Measurements from ENCODE around the gene ANKRD6.
A peak's percentile ranks its signal among the peaks of the same experiment; 100 is the strongest.

ANKRD6 gene

GRCh38 chr6:89475634-89476033 lies 42.7 kb downstream of the ANKRD6 start:
- DNase-seq: peak; percentile 23

GRCh38 chr6:89479897-89480296 lies 46.9 kb downstream of the ANKRD6 start:
- no peak for DNase-seq

- no peak for DNase-seq
These were observed 48.7 kb downstream of the ANKRD6 start for GRCh38 chr6:89481695-89482094.

- DNase-seq: peak; percentile 3
These were observed 49.2 kb downstream of the ANKRD6 start for GRCh38 chr6:89482126-89482525.

GRCh38 chr6:89483111-89483720 lies 50.3 kb downstream of the ANKRD6 start:
- DNase-seq: no peak

GRCh38 chr6:89485320-89485719 lies 52.4 kb downstream of the ANKRD6 start:
- DNase-seq: no peak

GRCh38 chr6:89487864-89488263 lies 54.9 kb downstream of the ANKRD6 start:
- DNase-seq: no peak

DNA sequence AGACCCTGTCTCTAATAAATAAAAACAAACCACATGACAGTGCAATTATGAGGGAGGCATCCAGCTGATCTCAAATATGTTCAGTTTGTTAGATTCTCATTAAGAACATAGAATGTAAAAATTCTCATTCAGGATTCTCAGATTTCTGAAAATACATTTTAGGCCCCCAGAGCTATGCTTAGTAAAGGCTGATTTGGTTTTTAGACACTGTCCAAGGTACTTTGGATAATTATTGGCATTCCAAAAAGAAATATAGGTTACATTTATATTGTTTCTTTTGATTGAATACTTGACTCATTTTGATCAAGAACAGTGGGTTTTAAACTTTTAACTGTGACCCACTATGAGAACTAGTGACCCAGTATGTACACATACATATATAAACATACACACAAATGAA lies 55.5 kb downstream of the ANKRD6 start:
- no peak for DNase-seq

DNA sequence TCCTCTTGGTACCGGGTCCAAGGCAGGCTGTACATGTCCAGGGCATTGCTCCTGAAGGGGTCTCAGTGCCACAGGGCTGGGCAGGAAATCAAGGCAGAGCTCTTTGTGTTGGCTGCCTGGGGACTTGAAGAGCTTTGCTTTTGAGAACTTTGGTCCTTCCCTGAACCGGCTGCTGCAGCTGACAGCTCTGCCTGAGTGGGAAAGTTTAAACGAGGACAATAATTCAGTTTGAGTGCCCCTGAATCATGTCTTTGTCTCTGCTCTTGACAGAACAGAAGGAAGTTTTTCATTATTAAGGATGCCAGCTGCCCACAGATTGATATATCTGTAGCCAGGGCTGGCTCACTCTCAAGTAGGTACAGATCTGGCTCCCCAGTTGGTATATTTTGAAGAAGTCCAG lies 56.1 kb downstream of the ANKRD6 start:
- DNase-seq: no peak

- no peak for DNase-seq
These were observed 59.2 kb downstream of the ANKRD6 start for GRCh38 chr6:89492025-89492640.

DNA sequence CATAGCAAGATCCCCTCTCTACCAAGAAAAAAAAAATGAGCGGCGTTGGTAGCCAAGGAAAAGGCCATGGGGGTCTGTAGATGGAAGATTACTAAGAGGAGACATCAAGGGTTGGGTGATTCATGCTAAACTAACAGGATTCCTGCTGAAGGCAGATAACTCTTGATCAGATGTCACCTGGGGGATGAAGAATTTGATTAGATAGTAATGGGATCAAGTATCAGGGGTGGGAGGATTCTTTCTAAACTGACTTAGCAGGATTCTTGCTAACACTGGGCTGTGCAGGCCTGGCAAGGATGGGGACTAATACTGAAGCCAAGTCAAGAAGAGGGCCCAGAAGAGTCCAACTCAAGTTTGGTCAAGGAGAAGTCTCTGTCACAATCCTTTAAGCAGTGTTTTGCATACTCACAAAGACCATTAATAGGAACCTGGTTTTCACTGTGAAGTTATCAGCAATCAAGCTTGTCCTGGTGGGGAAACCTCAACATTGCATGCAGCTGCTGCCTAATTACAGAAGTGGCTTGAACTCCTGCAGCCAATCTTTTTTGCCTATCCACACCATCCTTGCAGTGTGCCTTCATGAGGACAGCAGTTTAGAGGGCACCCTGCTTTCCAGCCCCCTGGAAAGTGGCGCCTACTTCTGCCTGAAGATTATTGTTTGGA lies 61.3 kb downstream of the ANKRD6 start:
- DNase-seq: no peak

GRCh38 chr6:89495961-89496535 lies 63.1 kb downstream of the ANKRD6 start:
- DNase-seq: no peak

GRCh38 chr6:89500611-89501010 lies 67.7 kb downstream of the ANKRD6 start:
- DNase-seq: no peak

GRCh38 chr6:89501222-89501621 lies 68.3 kb downstream of the ANKRD6 start:
- DNase-seq: no peak

GRCh38 chr6:89501753-89502152 lies 68.8 kb downstream of the ANKRD6 start:
- DNase-seq: no peak

DNA sequence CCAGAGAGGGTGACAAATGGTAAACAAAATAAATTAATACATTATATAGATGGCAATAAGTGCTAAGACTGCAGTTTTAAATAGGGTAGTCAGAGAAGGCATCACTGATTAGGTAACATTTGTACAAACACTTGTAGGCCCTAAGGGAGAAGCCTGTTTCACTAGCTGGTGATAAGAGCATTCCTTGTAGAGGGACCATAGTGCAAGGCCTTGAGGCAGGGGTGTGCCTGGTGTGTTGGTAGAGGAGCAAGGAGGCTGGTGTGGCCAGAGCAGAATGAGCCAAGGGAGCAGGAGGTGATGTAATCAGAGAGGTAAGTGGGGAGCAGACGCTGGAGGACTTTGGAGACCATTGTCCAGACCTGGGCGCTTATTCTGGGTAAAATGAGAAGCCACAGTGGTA lies 70.7 kb downstream of the ANKRD6 start:
- no peak for DNase-seq

- DNase-seq: no peak
These were observed 72.9 kb downstream of the ANKRD6 start for GRCh38 chr6:89505847-89506246.

DNA sequence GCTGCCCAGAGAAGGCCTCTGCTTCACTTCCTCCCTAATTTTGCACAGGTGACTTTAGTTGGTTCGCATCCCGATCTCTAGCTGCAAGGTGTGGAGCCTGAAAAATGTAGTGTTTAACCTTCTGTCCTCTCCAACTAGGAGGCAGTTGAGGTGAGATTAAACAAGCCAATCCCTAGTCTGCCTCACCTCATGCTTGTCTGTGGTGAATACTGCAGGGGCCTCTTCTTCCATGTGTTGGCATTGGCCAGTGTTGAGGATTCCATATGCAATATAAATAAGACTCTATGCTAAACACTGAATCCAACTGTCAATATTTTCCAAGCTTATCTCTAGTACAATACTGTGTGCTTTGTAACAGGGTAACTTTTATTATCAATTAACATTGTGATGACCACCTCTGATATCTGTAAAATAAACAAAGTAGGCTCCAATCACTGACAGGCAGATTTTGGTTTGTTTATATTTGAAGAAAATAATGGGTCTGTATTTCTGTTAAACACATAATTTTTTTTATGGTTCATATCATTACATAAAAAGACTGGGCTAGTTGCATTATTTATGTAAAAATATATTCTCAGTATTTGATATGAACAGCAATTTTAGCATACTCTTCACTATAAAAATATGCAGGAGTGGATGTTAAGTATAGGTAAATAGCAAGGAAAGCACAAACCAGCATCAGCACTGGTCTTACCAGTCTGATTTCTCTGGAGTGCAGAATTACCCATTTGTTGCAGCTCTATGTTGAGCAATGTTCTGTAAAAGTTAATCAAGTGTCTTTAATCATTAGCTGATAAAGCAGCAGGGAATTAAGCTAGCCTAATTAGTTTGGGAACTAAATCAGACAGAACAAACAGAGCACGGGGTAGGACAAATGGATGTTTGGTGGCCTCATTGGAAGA lies 74.0 kb downstream of the ANKRD6 start:
- no peak for DNase-seq

DNA sequence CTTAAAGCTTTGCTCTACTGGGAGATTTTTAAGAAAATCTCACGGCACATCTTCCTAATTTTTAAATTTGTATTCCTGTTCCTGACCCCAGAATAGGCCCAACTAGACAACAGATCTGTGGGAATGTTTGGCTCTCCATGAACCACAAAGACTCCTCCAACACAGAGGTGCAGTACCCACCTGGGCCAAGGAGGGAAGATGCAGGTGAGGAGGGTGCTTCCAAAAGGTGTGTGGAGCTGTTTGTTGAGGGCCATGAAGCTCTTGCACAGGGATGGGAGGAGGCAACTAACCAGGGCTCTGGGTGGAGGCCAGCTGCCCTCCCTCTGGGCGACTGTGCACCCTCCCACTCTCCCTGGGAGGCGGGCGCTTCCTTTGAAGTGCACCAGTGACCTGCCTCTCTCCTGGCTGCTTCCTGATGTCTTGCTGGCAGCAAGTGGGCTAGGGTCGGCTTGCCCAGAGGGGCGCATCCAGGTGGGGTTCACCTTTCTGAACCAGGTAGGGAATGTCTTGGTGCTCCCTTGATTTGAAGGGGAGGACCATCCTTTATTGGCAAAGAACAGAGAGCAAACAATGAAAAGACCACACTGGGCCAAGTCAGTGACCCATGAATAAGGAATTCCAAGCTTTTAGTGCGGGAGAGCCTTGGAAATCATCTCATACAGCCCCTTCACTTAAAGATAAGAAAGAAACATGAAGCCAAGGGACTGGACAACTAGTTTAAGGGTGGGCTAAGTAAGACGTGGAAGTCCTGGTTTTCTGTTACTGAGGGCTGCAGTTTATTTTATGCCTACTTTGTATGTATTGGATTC lies 76.0 kb downstream of the ANKRD6 start:
- no peak for DNase-seq

DNA sequence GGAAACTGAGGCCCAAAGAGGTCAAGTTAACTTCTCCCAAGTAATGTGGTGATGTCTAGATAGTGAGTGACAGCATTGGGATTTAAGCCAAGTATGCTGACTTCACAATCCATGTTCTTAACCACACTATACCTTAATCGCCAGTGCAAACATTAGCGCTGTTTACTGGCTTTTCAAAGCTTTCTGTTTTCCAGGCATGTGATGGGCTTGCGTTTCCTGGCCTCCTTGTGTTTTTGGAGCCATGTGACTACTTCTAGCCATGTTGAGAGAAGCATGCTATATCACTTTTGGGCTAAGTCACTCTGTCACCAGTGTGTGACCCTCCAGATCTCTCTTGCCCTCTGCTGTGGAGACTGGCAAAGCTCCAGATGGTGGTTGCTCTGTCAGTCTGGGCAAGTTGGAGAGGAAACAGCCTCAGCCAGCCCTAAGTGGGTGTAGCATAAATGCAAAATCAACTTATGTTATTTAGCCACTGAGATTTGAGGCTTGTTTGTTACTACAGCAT lies 76.9 kb downstream of the ANKRD6 start:
- no peak for DNase-seq

- no peak for DNase-seq
These were observed 77.4 kb downstream of the ANKRD6 start for GRCh38 chr6:89510393-89510792.

Measured in EL (cell line).